ENCODE measurements around the gene RNGTT. TPM values are rescaled to one million over a fixed set of nuclear protein-coding genes. Genes with fewer than 3 reads are reported as not detected.

RNGTT gene
- total RNA-seq, 1 donor from 2014 or later = 12.3 TPM

DNA sequence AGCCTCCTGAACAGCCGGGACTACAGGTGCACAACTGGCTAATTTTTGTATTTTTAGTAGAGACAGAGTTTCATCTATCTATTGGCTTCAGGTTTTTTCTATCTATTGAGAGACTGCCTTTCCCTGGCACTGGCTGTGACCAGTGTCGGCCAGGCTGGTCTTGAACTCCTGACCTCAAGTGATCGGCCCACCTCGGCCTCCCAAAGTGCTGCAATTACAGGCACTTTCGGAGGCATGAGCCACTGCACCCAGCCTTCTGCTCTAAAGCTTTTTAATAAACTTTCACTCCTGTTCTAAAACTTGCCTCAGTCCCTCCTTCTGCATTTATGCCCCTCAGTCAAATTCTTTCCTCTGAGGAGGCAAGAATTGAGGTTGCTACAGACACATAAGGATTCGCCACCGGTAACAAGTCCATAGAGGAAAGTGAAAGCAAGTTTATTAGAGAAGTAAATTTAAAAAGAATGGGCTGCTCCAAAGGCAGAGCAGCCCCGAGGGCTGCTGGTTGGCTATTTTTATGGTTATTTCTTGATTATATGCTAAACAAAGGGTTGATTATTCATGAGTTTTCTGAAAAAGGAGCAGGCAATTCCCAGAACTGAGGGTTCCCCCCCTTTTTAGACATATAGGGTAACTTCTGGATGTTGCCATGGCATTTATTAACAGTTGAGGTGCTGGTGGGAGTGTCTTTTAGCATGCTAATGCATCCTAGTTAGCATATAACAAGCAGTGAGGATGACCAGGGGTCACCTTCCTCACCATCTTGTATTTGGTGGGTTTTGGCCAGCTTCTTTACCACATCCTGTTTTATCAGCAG lies 44.8 kb upstream of the RNGTT start:
- Histone ChIP-seq H3K4me1 (peaks cover 15% of the 10 kb centered on the region), H3K27me3 (no peaks in the 10 kb centered on the region), H3K27ac (peak overlapping the region; percentile 0), H3K36me3 (no peaks in the 10 kb centered on the region), H3K4me3 (peak overlapping the region; percentile 36), H3K9me3 (no peaks in the 10 kb centered on the region)
- DNase-seq = no peak
- TF ChIP-seq, protein P1, sequence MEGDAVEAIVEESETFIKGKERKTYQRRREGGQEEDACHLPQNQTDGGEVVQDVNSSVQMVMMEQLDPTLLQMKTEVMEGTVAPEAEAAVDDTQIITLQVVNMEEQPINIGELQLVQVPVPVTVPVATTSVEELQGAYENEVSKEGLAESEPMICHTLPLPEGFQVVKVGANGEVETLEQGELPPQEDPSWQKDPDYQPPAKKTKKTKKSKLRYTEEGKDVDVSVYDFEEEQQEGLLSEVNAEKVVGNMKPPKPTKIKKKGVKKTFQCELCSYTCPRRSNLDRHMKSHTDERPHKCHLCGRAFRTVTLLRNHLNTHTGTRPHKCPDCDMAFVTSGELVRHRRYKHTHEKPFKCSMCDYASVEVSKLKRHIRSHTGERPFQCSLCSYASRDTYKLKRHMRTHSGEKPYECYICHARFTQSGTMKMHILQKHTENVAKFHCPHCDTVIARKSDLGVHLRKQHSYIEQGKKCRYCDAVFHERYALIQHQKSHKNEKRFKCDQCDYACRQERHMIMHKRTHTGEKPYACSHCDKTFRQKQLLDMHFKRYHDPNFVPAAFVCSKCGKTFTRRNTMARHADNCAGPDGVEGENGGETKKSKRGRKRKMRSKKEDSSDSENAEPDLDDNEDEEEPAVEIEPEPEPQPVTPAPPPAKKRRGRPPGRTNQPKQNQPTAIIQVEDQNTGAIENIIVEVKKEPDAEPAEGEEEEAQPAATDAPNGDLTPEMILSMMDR (IDR thresholded peaks at IDR 0.05) = no peak
- intact Hi-C loops (cut with DNase I) = no loop called here
- peak; percentile 37 for ATAC-seq

DNA sequence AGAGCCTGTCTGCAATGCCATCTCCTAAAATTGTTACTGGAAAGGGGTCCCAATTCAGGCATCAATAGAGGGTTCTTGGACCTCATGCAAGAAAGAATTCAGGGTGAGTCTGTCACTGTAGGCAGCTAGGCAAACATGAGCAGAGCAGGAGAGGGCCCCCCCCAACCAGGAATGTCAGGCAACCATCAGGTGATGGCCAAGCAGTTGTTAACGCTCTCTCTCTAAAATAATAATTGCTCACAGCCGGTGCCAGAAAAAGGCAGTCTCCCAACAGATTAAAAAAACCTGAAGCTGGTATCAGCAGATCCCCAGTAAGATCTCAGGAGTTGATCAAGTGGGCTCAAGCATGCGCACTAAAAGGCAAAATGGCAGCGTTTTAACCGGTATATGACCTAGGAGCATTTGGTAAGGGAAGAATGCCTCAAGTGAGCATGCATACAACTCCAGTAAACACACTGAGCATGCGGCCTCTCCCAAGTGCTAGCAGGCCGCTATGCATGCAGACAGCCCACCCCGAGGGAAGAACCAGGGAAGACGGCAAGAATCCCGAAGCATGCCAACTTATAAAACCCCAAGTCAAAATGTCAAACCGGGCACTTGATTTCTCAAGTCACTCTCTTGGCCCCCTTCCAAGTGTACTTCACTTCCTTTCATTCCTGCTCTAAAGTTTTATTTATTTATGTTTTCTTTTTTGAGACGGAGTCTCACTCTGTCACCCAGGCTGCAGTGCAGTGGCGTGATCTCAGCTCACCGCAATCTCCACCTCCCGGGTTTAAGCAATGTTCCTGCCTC lies 44.0 kb upstream of the RNGTT start:
- peaks cover 15% of the 10 kb centered on the region for H3K4me1 ChIP-seq
- peak; percentile 42 for ATAC-seq
- intact Hi-C loops (cut with DNase I) = no loop called here
- no peaks in the 10 kb centered on the region for H3K36me3 ChIP-seq
- no peaks in the 10 kb centered on the region for H3K9me3 ChIP-seq
- no peak for DNase-seq
- H3K27me3 ChIP-seq = no peaks in the 10 kb centered on the region
- peak overlapping the region; percentile 0 for H3K27ac ChIP-seq
- TF ChIP-seq, protein P1 (IDR thresholded peaks at IDR 0.05) = no peak
- peak overlapping the region; percentile 36 for H3K4me3 ChIP-seq

DNA sequence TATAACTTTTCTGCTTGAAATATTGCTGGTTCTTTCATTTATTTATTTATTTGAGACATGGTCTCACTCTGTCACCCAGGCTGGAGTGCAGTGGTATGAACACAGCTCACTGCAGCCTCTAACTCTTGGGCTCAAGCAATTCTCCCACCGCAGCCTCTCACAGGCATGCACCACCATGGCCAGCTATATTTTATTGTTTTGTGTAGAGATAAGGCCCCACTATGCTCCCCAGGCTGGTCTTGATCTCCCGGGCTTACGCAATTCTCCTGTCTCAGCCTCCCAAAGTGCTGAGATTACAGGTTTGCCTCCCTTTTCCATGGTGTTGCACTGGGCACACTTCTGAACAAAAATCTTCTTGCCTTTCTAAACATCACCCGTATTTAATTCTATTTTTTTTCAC lies 39.1 kb upstream of the RNGTT start:
- ATAC-seq (no peak), DNase-seq (no peak)
- intact Hi-C loops (cut with DNase I) = no loop called here
- Histone ChIP-seq H3K4me1 (peaks cover 9% of the 10 kb centered on the region), H3K9me3 (no peaks in the 10 kb centered on the region), H3K27ac (no peak overlapping the region), H3K4me3 (no peak overlapping the region), H3K27me3 (no peaks in the 10 kb centered on the region), H3K36me3 (no peaks in the 10 kb centered on the region)
- TF ChIP-seq, protein P1 (IDR thresholded peaks at IDR 0.05) = no peak

DNA sequence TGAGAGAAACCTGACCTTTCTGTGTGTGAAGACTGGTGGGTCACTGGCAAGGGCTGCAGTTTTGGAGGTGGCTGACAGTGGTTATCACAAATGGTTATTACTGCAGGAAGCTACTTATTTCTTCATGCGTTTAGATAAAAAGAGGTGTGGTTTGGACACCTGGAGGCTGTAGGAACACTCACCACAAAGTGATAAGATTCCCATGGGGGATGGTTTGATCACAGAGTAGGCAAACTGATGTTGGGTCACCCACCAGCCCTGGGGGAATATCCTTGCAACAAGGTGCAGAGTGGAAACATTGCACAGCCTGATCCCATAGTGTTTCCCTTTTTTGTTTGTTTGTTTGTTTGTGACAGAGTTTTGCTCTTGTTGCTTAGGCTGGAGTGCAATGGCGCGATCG lies 33.9 kb upstream of the RNGTT start:
- intact Hi-C loops (cut with DNase I) = no loop called here
- TF ChIP-seq, protein P1 (IDR thresholded peaks at IDR 0.05) = no peak
- Histone ChIP-seq H3K27me3 (no peaks in the 10 kb centered on the region), H3K4me1 (no peaks in the 10 kb centered on the region), H3K4me3 (no peak overlapping the region), H3K27ac (no peak overlapping the region), H3K9me3 (no peaks in the 10 kb centered on the region), H3K36me3 (no peaks in the 10 kb centered on the region)
- DNase-seq (no peak), ATAC-seq (no peak)

DNA sequence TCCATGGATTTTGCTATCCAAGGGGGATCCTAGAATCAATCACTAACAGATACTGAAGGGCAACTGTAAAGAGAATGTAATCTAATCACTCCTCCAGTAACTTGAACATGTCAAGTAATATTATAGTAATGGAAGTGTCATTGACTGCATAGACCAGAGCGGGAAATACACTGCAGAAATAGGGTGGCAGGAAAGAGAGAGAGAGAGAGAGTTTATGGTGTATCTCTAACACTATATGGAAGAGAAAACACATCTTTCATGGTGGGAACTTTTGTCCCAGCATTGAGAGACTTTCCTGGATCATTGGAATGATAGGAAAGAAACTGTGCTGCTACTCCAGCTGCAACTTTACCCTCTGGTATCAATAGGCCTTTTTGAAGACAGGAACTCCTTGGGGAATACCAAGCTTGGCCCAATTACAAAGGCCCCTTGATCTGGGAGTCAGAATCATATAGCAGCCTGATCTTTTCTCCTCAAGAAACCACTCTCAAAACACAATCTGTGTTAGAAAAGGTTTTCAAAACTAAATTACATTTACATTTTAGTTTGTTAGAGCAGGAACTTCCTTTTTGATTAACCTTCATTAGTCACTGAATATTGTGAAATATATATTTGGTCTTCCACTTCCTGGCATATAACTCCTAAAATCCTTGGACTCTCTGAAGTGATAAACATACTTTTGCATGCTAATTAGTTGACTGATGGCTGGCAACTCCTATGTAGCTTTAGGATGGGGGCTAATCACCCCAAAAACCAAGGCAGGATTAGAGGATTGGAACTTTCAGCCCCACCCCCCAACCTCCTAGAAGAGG lies 29.5 kb upstream of the RNGTT start:
- H3K4me3 ChIP-seq = no peak overlapping the region
- DNase-seq (no peak), ATAC-seq (no peak)
- no peaks in the 10 kb centered on the region for H3K9me3 ChIP-seq
- H3K27me3 ChIP-seq = no peaks in the 10 kb centered on the region
- no peaks in the 10 kb centered on the region for H3K36me3 ChIP-seq
- no peaks in the 10 kb centered on the region for H3K4me1 ChIP-seq
- intact Hi-C loops (cut with DNase I) = no loop called here
- TF ChIP-seq, protein P1 (IDR thresholded peaks at IDR 0.05) = no peak
- no peak overlapping the region for H3K27ac ChIP-seq
